ENCODE data around the gene STK38L. TPM values are rescaled to one million over a fixed set of nuclear protein-coding genes. Genes with fewer than 3 reads are reported as not detected.

Gene STK38L
- total and polyA plus RNA-seq, 2 of the 8 experiments (the other 6 are each of a cell fraction or from before 2014, with no cell fraction given), result 8.1 to 63.6 TPM

DNA sequence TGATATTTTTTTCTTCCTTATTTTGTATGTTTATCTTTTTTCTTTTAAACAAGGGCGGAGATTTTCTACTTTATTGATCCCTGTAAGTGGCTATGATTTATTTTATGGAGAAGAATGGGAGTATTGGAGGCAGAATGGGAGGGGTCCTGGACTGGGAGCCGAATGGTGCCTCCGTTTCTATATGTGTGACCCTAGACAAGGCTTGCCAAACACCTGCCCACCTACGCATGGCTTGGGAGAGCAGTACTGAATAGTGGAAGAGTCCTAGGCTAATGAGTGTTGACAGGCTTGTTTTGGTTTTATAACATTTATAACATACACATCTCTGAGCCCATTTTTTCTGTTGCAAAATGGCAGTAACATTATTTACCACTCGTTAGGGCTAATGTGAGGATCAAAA is 29.0 kb downstream of the STK38L start:
- no peak overlapping the region for H2BK20ac ChIP-seq (ENCODE audit: low read length)
- peaks cover 0 to 59% of the 10 kb centered on the region in 2 experiments; a peak in 3 of 4 replicates for H3K79me2 ChIP-seq (ENCODE audit: control insufficient read depth in 1 of 2, insufficient read depth in 2 of 2, low read length in 2 of 2)
- no peak overlapping the region for H2BK15ac ChIP-seq (ENCODE audit: low read length)
- H3K4me3 ChIP-seq (ENCODE audit: extremely low read depth in 1 of 4, insufficient read depth in 2 of 4, low read depth in 3 of 4, low read length in 4 of 4), result no peak overlapping the region
- H4K5ac ChIP-seq (ENCODE audit: insufficient read length, low read depth, low read length), result no peak overlapping the region
- H2BK12ac ChIP-seq (ENCODE audit: low read depth, low read length), result no peak overlapping the region
- H3K18ac ChIP-seq (ENCODE audit: extremely low read depth, low read length), result no peak overlapping the region
- H4K20me1 ChIP-seq (replicated peaks in 1 of 2; ENCODE audit: control insufficient read depth in 1 of 2, insufficient read depth in 2 of 2, low read length in 2 of 2), result no peaks in the 10 kb centered on the region
- no peak overlapping the region for H4K91ac ChIP-seq (replicated peaks; ENCODE audit: insufficient read length, low read length)
- H4K8ac ChIP-seq (ENCODE audit: extremely low read depth, insufficient read depth, low read length), result no peak overlapping the region
- H3K23me2 ChIP-seq (ENCODE audit: low read depth, low read length), result no peaks in the 10 kb centered on the region; the same call in 1 of the 2 replicates
- ChIA-PET POLR2A (ENCODE audit: partially characterized antibody) (no interaction called here), CTCF (ENCODE audit: partially characterized antibody) (no interaction called here)
- WGBS, 2 experiments (ENCODE audit: extremely low coverage in 1 of 2, insufficient coverage in 1 of 2, insufficient read length in 1 of 2, insufficient replicate concordance in 2 of 2, low coverage in 1 of 2, low lambda C conversion rate in 2 of 2, missing lambda C conversion rate in 1 of 2), result 97% methylated on average over 5 of the region's 5 CpGs; no CpG with 5 or more reads in 1 of the 2 experiments
- no peak overlapping the region for H3K4me2 ChIP-seq (ENCODE audit: insufficient read depth in 1 of 2, low read depth in 2 of 2, low read length in 2 of 2)
- no peak overlapping the region for H3K23ac ChIP-seq (ENCODE audit: insufficient read length)
- no peak for FAIRE-seq
- no peaks in the 10 kb centered on the region for H3K79me1 ChIP-seq (ENCODE audit: low read depth, low read length)
- TF ChIP-seq NANOG (IDR thresholded peaks at IDR 0.05; ENCODE audit: insufficient read depth, low read depth, low read length, poor library complexity, severe bottlenecking) (no peak), SRF (IDR thresholded peaks at IDR 0.05; ENCODE audit: low read depth, low read length) (no peak), CBX8 (IDR thresholded peaks at IDR 0.05; ENCODE audit: borderline replicate concordance, low read depth, low read length) (no peak)
- peaks cover 0 to 18% (median 9%) of the 10 kb centered on the region in 4 experiments; a peak in 5 of 7 replicates for H3K4me1 ChIP-seq (replicated peaks in 1 of 4; ENCODE audit: control insufficient read depth in 3 of 4, insufficient read depth in 4 of 4, low read length in 3 of 4)
- H2BK120ac ChIP-seq (replicated peaks; ENCODE audit: low read depth, low read length), result no peak overlapping the region
- no peak overlapping the region for H3K4ac ChIP-seq (replicated peaks; ENCODE audit: insufficient read length, low read depth, low read length)
- H3K27ac ChIP-seq (ENCODE audit: low read depth, low read length), result no peak overlapping the region
- no peak overlapping the region for H3K56ac ChIP-seq (replicated peaks; ENCODE audit: insufficient read length, low read depth, low read length)
- no peak overlapping the region for H2BK5ac ChIP-seq (ENCODE audit: low read depth, low read length)
- no peak overlapping the region for H2AK5ac ChIP-seq (ENCODE audit: low read depth, low read length)
- DNase-seq (ENCODE audit: low read depth in 1 of 2, low spot score in 2 of 2), result no peak
- H3K36me3 ChIP-seq (ENCODE audit: control insufficient read depth in 2 of 4, insufficient read depth in 4 of 4, low read length in 3 of 4), result no peaks in the 10 kb centered on the region
- no peaks in the 10 kb centered on the region for H3K9me3 ChIP-seq (ENCODE audit: insufficient read depth in 2 of 2, low read depth in 1 of 2, low read length in 1 of 2)
- no peaks in the 10 kb centered on the region for H3K27me3 ChIP-seq (replicated peaks in 1 of 4; ENCODE audit: control insufficient read depth in 3 of 4, extremely low read depth in 1 of 4, insufficient read depth in 3 of 4, low read length in 3 of 4)
- H3K9ac ChIP-seq (replicated peaks in 1 of 4; ENCODE audit: extremely low read depth in 1 of 4, low read depth in 3 of 4, low read length in 3 of 4), result no peak overlapping the region
- no peak overlapping the region for H3K14ac ChIP-seq (ENCODE audit: insufficient read length)
- no peak overlapping the region for H2AFZ ChIP-seq (ENCODE audit: low read length)

Measured in H1 (cell line).